ENCODE measurements around the gene MIDN. TPM values are rescaled to one million over a fixed set of nuclear protein-coding genes. Genes with fewer than 3 reads are reported as not detected.

MIDN gene
- total and polyA plus RNA-seq, 12 donors: 8.6 to 189 (median 59.9) TPM

DNA sequence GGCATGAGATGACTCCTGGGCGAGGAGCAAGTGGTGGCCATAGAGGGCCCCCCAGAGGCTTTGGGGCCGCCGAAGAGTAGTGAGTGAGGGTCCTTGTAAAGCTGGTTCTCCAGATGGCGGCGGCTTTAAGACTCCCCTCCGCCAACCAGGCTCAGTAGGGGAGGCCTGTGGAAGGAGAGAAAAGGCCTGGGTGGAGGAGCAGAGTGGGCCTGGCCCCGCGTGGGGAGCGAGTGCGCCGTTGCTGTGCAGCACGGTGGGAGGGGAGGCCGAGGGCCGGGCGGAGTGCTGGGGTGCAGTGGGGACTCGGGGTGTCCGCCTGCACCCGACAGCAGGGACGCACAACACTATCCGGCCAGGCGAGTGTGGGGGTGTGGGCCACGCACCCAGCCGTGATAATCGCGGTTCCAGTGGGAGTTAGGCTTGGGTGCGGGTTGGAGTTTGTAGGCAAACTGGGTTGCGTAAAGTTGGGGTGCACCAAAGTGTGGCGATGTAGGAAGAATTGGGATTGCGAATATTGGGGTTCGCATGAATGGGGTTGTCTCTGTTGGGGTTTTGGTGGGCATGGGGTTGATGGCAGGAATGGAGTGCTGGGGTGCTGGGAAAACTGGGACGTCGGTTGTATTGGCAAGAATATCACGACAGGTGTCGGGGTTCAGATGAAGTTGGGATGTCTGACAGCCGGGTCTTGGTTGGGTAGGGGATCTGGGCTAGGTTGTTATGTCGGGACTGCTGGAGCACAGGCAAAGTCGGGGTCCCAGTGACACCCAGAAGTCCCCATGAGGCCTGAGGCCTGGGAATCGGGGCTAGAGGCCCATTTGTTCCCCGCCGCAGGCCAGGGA lies 20.1 kb downstream of the MIDN start:
- Histone ChIP-seq H3K4me1 (replicated peaks in 1 of 2) (peaks cover 51 to 75% of the 10 kb centered on the region in 2 donors), H3K4me3 (no peak overlapping the region)

GRCh38 chr19:1269065-1269477 lies 20.7 kb downstream of the MIDN start, which contains the start of gene CIRBP:
CIRBP (plus strand) TSS chr19:1269332; CDS start chr19:1270934, 1,602 bp downstream.
- H3K27me3 ChIP-seq: no peaks in the 10 kb centered on the region
- peak within 1 kb of the TSS; percentile 36 to 84 (median 56) for H3K4me3 ChIP-seq
- H3K27ac ChIP-seq: peak within 1 kb of the TSS; percentile 89 to 100 (median 99)
- H3K9me3 ChIP-seq (replicated peaks in 1 of 3): no peaks in the 10 kb centered on the region
- TF ChIP-seq CTCF (IDR thresholded peaks at IDR 0.05): no peak
- peak; percentile 97 to 99 for TF ChIP-seq POLR2A (IDR thresholded peaks at IDR 0.05)
- WGBS, 4 donors: 0 to 1% (median 0%) methylated on average over 18 to 50 of the region's 50 CpGs; no CpG with 5 or more reads in 1 of the 4 donors
- intact Hi-C loops (cut with DNase I): loop anchor here in 1 of 2 donors (2.0 kb wide), 1 partner anchor 24 kb away; no protein-coding TSS in a partner anchor
- H3K36me3 ChIP-seq (replicated peaks in 1 of 2): peaks cover 0 to 36% of the 10 kb centered on the region in 2 donors
- peaks cover 56 to 81% of the 10 kb centered on the region in 2 donors for H3K4me1 ChIP-seq (replicated peaks in 1 of 2)
- peak; percentile 100 for DNase-seq

More for the DNA sequence above, 20.1 kb downstream of the MIDN start:
- Histone ChIP-seq H3K9me3 (replicated peaks in 1 of 3) (no peaks in the 10 kb centered on the region), H3K27me3 (no peaks in the 10 kb centered on the region), H3K36me3 (replicated peaks in 1 of 2) (peaks cover 0 to 30% of the 10 kb centered on the region in 2 donors), H3K27ac (peak overlapping the region; percentile 26 to 100 (median 99))
- 49 to 56% (median 54%) methylated on average over 25 to 40 of the region's 40 CpGs for WGBS, 4 donors
- peak in 5 of 7 donors; percentile 14 to 72 (median 46) for DNase-seq
- TF ChIP-seq CTCF (IDR thresholded peaks at IDR 0.05) (no peak), POLR2A (IDR thresholded peaks at IDR 0.05) (no peak)
- intact Hi-C loops (cut with DNase I): loop anchor here in 1 of 2 donors (2.0 kb wide), 1 partner anchor 24 kb away; no protein-coding TSS in a partner anchor

- no peak for TF ChIP-seq CTCF (IDR thresholded peaks at IDR 0.05)
- peak in 1 of 2 donors; percentile 54 for TF ChIP-seq POLR2A (IDR thresholded peaks at IDR 0.05)
- H3K27ac ChIP-seq: peak overlapping the region; percentile 89 to 100 (median 99)
- H3K27me3 ChIP-seq: no peaks in the 10 kb centered on the region
- intact Hi-C loops (cut with DNase I): loop anchor here (2.0 to 10.0 kb wide), 2 partner anchors 25 to 165 kb away; partner anchors contain the start of gene RPS15 (in 1 of the 2)
- H3K4me1 ChIP-seq (replicated peaks in 1 of 2): peaks cover 62 to 87% of the 10 kb centered on the region in 2 donors
- 0 to 1% (median 1%) methylated on average over 2 to 64 of the region's 64 CpGs for WGBS, 4 donors
- peak overlapping the region; percentile 36 to 84 (median 56) for H3K4me3 ChIP-seq
- H3K9me3 ChIP-seq (replicated peaks in 1 of 3): no peaks in the 10 kb centered on the region
- H3K36me3 ChIP-seq (replicated peaks in 1 of 2): peaks cover 0 to 42% of the 10 kb centered on the region in 2 donors
- peak; percentile 90 to 96 (median 94) for DNase-seq
Measured at GRCh38 chr19:1269478-1270212, 21.3 kb downstream of the MIDN start.

Data from adrenal gland (tissue), 12 donors.